ENCODE results near the gene MCOLN1. TPM values are rescaled to one million over a fixed set of nuclear protein-coding genes. Genes with fewer than 3 reads are reported as not detected.

The MCOLN1 gene
- total RNA-seq, 2 donors from 2014 or later: 11.4 to 17.0 TPM

DNA sequence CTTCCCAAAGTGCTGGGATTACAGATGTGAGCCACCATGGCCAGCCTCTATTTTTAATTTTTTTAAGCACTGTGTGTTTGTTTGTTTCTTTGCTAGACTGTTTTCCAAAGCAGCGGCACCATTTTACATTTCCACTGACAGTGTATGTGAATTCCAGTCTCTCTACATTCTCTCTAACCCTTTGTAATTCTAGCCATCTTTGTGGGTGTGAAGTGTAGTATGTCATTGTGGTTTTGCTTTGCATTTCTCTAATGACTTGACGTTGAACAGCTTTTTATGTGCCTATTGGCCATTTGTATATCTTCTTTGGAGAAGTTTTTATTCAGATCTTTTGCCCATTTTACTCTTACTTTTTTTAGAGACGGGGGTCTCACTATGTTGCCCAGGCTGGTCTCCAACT is 24.7 kb downstream of the MCOLN1 start:
- no peak for ATAC-seq
- H3K9me3 ChIP-seq (ENCODE audit: control insufficient read depth, low read length, poor library complexity, severe bottlenecking): no peaks in the 10 kb centered on the region
- H3K4me1 Mint-ChIP-seq: peaks cover 5% of the 10 kb centered on the region
- peaks cover 5% of the 10 kb centered on the region for H3K36me3 Mint-ChIP-seq (ENCODE audit: low read depth)
- no peaks in the 10 kb centered on the region for H3K27me3 Mint-ChIP-seq
- no peak for DNase-seq
- no peak overlapping the region for H3K4me3 Mint-ChIP-seq
- no peak overlapping the region for H3K27ac Mint-ChIP-seq

DNA sequence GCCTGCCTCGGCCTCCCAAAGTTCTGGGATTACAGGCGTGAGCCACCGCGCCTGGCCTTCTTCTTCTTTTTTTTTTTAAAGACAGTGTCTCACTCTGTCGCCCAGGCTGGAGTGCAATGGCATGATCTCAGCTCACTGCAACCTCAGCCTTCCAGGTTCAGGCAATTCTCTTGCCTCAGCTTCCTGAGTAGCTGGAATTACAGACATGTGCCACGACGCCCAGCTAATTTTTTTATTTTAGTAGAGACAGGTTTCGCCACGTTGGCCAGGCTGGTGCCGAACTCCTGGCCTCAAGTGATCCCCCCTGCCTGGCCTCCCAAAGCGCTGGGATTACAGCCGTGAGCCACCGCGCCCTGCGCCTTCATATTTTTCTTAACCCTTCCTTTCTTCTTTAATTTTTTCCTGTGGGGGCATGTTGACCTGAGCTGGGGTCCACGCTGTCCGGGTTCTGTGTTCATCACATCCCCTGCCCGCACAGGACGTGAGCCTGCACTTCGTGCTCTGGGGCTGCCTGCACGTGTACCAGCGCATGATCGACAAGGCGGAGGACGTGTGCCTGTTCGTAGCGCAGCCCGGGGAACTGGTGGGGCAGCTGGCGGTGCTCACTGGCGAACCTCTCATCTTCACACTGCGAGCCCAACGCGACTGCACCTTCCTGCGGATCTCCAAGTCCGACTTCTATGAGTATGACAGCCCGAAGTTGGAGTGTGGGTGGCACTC is 27.2 kb downstream of the MCOLN1 start:
- ATAC-seq: no peak
- H3K36me3 Mint-ChIP-seq (ENCODE audit: low read depth): peaks cover 6% of the 10 kb centered on the region

DNA sequence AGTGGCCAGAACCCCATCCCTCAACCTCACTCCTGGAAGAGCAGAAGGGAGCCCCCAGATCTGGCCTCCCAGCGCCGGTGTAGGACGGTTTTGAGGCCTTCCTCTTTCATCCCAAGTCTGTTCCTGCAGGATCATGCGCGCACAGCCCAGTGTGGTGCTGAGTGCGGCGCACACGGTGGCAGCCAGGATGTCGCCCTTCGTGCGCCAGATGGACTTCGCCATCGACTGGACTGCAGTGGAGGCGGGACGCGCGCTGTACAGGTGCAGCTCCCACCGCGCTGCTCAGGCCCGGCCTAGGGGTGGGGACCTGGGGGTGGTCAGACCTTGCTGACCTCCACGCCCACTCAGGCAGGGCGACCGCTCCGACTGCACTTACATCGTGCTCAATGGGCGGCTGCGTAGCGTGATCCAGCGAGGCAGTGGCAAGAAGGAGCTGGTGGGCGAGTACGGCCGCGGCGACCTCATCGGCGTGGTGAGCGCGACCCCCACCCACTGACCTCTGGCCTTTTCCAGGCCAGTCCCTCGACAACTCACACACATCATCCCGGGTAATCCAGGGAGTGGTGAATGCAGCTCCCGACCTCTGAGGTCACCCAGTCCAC is 27.8 kb downstream of the MCOLN1 start:
- H3K9me3 ChIP-seq (ENCODE audit: control insufficient read depth, low read length, poor library complexity, severe bottlenecking): no peaks in the 10 kb centered on the region
- peaks cover 3% of the 10 kb centered on the region for H3K4me1 Mint-ChIP-seq
- H3K27ac Mint-ChIP-seq: no peak overlapping the region
- H3K36me3 Mint-ChIP-seq (ENCODE audit: low read depth): peaks cover 6% of the 10 kb centered on the region
- ATAC-seq: no peak
- no peaks in the 10 kb centered on the region for H3K27me3 Mint-ChIP-seq
- DNase-seq: no peak
- no peak overlapping the region for H3K4me3 Mint-ChIP-seq

More for the DNA sequence above, 27.2 kb downstream of the MCOLN1 start:
- no peaks in the 10 kb centered on the region for H3K27me3 Mint-ChIP-seq
- DNase-seq: no peak
- H3K4me1 Mint-ChIP-seq: peaks cover 3% of the 10 kb centered on the region
- H3K9me3 ChIP-seq (ENCODE audit: control insufficient read depth, low read length, poor library complexity, severe bottlenecking): no peaks in the 10 kb centered on the region
- H3K27ac Mint-ChIP-seq: no peak overlapping the region
- no peak overlapping the region for H3K4me3 Mint-ChIP-seq

DNA sequence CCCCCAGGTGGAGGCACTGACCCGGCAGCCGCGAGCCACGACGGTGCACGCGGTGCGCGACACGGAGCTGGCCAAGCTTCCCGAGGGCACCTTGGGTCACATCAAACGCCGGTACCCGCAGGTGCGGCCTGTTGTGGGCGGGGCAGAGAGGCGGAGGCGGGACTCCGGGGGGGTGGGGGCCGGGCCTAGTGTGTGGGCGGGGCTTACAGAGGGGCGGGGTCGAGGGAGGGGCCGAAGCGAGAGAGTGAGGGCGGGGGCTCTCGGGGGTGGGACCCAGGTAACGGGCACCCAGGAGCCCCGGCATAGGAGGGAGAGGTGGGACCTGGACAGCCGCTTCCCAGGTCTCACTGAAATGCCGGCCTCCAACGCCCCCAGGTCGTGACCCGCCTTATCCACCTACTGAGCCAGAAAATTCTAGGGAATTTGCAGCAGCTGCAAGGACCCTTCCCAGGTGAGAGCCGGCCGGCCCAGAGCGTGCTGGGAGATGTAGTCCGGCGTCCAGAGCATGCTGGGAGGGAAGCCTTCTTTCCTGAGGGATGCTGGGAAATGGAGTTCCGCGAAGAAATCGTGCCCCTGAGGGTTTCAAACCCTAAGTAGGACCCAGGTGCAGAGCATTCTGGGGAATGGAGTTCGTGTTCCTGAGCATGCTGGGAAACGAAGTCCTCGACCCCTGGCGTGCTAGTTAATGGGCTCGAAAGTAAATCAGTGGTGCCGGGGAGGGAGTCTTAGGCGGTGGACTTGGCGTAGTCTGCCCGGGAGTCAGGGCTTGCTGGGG is 28.8 kb downstream of the MCOLN1 start:
- ATAC-seq (peak; percentile 85), DNase-seq (no peak)
- Mint-ChIP-seq H3K4me3 (no peak overlapping the region), H3K4me1 (no peaks in the 10 kb centered on the region), H3K27ac (no peak overlapping the region), H3K27me3 (no peaks in the 10 kb centered on the region), H3K36me3 (ENCODE audit: low read depth) (peaks cover 4% of the 10 kb centered on the region)
- H3K9me3 ChIP-seq (ENCODE audit: control insufficient read depth, low read length, poor library complexity, severe bottlenecking): no peaks in the 10 kb centered on the region

DNA sequence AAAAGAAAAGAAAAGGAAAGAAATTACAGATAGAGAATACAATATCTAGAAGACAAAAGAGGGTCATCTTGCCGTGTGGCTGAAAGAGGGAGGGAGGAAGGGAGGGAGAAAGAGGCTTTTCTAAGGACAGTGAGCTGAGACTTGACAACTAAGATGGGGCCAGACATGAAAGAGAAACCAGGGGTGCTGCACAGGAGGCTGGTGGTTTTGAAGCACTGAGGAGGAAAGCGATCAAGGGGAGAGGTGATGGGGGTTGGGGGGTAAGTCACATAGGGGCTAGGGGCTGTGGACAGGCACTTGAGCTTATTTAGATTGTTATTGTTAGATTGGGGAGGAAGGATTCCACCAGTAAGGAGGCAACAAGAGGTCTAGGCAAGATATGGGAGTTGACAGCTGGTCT is 30.4 kb downstream of the MCOLN1 start:
- no peaks in the 10 kb centered on the region for H3K9me3 ChIP-seq (ENCODE audit: control insufficient read depth, low read length, poor library complexity, severe bottlenecking)
- DNase-seq (no peak), ATAC-seq (no peak)
- H3K27ac Mint-ChIP-seq: no peak overlapping the region
- peaks cover 4% of the 10 kb centered on the region for H3K36me3 Mint-ChIP-seq (ENCODE audit: low read depth)
- no peak overlapping the region for H3K4me3 Mint-ChIP-seq
- no peaks in the 10 kb centered on the region for H3K4me1 Mint-ChIP-seq
- no peaks in the 10 kb centered on the region for H3K27me3 Mint-ChIP-seq

DNA sequence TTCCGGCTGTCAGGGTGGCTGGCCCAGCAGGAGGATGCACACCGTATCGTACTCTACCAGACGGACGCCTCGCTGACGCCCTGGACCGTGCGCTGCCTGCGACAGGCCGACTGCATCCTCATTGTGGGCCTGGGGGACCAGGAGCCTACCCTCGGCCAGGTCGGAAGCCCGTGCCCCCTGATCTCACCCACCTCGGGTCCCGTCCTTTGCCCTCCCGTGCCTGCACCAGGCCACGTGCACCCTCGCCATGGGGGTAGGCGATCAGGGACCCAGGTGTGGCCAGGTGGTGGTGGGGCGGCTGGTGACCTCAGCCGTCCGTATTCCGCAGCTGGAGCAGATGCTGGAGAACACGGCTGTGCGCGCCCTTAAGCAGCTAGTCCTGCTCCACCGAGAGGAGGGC is 32.1 kb downstream of the MCOLN1 start:
- Mint-ChIP-seq H3K4me1 (no peaks in the 10 kb centered on the region), H3K4me3 (no peak overlapping the region), H3K27me3 (no peaks in the 10 kb centered on the region), H3K36me3 (ENCODE audit: low read depth) (peaks cover 7% of the 10 kb centered on the region), H3K27ac (no peak overlapping the region)
- no peaks in the 10 kb centered on the region for H3K9me3 ChIP-seq (ENCODE audit: control insufficient read depth, low read length, poor library complexity, severe bottlenecking)
- ATAC-seq (no peak), DNase-seq (no peak)

DNA sequence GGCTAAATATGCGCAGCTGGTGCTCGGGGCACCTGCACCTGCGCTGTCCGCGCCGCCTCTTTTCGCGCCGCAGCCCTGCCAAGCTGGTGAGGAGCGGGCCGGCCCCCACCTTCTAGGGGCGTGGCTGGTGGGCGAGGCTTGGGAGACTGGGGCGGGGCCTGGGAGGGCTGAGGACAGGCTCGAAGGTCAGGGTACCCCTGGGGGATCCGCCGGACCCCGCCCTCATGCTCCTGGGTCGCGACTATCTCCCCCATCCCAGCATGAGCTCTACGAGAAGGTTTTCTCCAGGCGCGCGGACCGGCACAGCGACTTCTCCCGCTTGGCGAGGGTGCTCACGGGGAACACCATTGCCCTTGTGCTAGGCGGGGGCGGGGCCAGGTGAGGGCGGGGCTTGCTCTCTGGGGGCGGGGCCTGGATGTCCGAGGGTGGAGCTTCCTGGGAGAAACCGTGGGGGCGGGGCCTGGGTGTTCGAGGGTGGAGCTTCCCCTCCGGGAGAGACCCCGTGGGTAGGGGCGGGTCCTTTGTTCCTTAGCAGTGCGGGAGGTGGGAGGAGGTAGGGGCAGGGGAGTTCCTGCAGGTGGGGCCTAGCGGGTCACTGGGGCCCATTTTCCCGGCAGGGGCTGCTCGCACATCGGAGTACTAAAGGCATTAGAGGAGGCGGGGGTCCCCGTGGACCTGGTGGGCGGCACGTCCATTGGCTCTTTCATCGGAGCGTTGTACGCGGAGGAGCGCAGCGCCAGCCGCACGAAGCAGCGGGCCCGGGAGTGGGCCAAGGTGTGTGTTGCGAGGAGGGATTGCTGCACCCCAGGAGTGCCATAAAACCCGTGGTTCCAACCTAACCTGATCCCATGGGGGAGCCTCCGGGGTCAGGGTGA is 32.8 kb downstream of the MCOLN1 start:
- Mint-ChIP-seq H3K4me1 (no peaks in the 10 kb centered on the region), H3K4me3 (no peak overlapping the region), H3K27ac (no peak overlapping the region), H3K27me3 (no peaks in the 10 kb centered on the region), H3K36me3 (ENCODE audit: low read depth) (peaks cover 7% of the 10 kb centered on the region)
- peak; percentile 41 for ATAC-seq
- no peak for DNase-seq
- H3K9me3 ChIP-seq (ENCODE audit: control insufficient read depth, low read length, poor library complexity, severe bottlenecking): no peaks in the 10 kb centered on the region

DNA sequence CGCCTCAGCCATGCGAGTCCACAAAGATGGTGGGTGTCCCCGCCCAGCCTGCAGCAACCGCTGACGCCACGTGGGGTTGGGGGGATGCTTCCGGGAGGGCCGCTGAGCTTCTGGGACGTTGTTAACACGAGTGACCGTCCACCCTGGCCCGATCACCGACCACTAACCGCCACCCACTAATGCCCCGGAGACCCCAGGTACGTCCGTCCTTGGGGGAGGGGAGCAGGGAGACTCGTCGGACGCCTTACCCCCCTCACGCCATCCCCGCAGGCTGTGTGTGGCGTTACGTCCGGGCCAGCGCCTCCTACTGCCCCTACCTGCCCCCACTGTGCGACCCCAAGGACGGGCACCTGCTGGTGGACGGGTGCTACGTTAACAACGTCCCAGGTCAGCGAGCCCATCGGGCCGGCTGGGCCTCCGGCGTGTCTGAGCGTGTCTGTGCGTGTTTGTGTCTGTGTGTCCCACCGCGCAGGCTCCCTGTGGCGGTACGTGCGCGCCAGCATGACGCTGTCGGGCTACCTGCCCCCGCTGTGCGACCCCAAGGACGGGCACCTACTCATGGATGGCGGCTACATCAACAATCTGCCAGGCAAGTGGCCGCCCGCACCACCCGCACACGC is 34.4 kb downstream of the MCOLN1 start:
- no peaks in the 10 kb centered on the region for H3K27me3 Mint-ChIP-seq
- peak overlapping the region; percentile 12 for H3K4me3 Mint-ChIP-seq
- H3K9me3 ChIP-seq (ENCODE audit: control insufficient read depth, low read length, poor library complexity, severe bottlenecking): no peaks in the 10 kb centered on the region
- H3K27ac Mint-ChIP-seq: no peak overlapping the region
- no peaks in the 10 kb centered on the region for H3K4me1 Mint-ChIP-seq
- ATAC-seq (no peak), DNase-seq (no peak)
- H3K36me3 Mint-ChIP-seq (ENCODE audit: low read depth): peaks cover 7% of the 10 kb centered on the region

DNA sequence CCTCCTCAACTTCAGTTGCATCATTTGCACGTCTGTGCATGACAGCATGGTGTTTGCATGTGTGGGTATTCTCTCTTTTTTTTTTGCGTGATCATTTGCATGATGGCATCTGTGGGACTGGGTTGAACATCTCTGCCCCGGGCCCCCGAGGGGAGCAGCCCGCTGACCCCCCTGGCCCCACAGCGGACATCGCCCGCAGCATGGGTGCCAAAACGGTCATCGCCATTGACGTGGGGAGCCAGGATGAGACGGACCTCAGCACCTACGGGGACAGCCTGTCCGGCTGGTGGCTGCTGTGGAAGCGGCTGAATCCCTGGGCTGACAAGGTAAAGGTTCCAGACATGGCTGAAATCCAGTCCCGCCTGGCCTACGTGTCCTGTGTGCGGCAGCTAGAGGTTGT is 36.2 kb downstream of the MCOLN1 start:
- ATAC-seq (no peak), DNase-seq (no peak)
- H3K4me1 Mint-ChIP-seq: no peaks in the 10 kb centered on the region
- H3K9me3 ChIP-seq (ENCODE audit: control insufficient read depth, low read length, poor library complexity, severe bottlenecking): no peaks in the 10 kb centered on the region
- H3K4me3 Mint-ChIP-seq: no peak overlapping the region
- H3K27ac Mint-ChIP-seq: no peak overlapping the region
- H3K36me3 Mint-ChIP-seq (ENCODE audit: low read depth): peaks cover 3% of the 10 kb centered on the region
- H3K27me3 Mint-ChIP-seq: no peaks in the 10 kb centered on the region

DNA sequence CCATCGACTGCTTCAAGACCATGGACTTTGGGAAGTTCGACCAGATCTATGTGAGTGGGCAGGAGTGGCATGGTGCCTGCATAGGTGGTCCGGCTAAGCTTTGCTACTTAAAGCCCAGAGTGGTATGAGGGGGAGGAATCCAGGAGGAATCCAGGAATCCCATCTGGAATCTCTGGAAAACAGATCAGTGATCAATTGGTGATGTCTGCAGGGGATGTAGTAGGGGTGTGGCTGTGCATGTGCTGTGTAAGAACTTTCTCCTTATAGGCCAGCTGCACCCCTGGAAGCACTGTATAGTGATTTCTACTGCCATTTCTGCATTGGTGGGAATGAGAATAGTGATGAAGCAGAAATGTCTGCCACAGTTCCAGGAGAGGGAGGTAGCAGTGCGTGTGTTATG is 36.7 kb downstream of the MCOLN1 start:
- no peak overlapping the region for H3K27ac Mint-ChIP-seq
- peaks cover 3% of the 10 kb centered on the region for H3K36me3 Mint-ChIP-seq (ENCODE audit: low read depth)
- no peaks in the 10 kb centered on the region for H3K27me3 Mint-ChIP-seq
- ATAC-seq (no peak), DNase-seq (no peak)
- H3K9me3 ChIP-seq (ENCODE audit: control insufficient read depth, low read length, poor library complexity, severe bottlenecking): no peaks in the 10 kb centered on the region
- H3K4me1 Mint-ChIP-seq: no peaks in the 10 kb centered on the region
- H3K4me3 Mint-ChIP-seq: no peak overlapping the region

DNA sequence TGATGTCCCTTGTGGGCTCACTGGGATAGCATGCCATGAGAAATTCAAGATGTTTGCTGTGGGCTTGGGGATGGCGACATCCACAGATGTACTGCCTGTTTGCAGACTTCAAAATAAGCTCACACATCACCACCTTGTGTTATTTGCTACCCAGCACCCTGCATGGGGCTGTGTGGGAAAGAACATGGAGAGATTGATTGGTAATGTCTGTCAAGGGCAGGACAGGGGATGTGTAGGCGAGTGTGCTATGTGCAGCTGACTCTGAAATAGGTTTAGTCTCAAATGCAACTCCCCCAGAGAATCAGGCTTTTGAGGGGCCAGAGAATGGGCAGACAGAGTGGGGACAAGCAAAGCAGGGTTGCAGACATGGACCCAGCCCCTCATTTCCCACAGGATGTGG is 37.8 kb downstream of the MCOLN1 start:
- Mint-ChIP-seq H3K27me3 (no peaks in the 10 kb centered on the region), H3K4me1 (no peaks in the 10 kb centered on the region), H3K36me3 (ENCODE audit: low read depth) (peaks cover 3% of the 10 kb centered on the region), H3K27ac (no peak overlapping the region), H3K4me3 (no peak overlapping the region)
- DNase-seq: no peak
- no peaks in the 10 kb centered on the region for H3K9me3 ChIP-seq (ENCODE audit: control insufficient read depth, low read length, poor library complexity, severe bottlenecking)
- ATAC-seq: no peak

DNA sequence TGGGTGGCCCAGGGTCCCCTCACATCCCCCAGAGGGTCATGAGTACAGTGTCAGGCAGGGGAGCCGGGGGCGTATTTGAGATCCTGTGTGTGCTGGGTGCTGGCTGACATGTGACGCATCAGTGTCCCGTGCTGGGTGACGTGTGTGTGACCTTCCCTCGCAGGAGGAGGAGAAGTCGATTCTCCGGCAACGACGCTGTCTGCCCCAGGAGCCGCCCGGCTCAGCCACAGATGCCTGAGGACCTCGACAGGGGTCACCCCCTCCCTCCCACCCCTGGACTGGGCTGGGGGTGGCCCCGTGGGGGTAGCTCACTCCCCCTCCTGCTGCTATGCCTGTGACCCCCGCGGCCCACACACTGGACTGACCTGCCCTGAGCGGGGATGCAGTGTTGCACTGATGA is 38.9 kb downstream of the MCOLN1 start:
- Mint-ChIP-seq H3K27ac (no peak overlapping the region), H3K4me1 (no peaks in the 10 kb centered on the region), H3K36me3 (ENCODE audit: low read depth) (peaks cover 3% of the 10 kb centered on the region), H3K27me3 (no peaks in the 10 kb centered on the region), H3K4me3 (no peak overlapping the region)
- no peaks in the 10 kb centered on the region for H3K9me3 ChIP-seq (ENCODE audit: control insufficient read depth, low read length, poor library complexity, severe bottlenecking)
- ATAC-seq (no peak), DNase-seq (no peak)

All from T-helper 17 cell (primary cell).